Hepatocyte (in vitro differentiated cells): ENCODE results near the gene OVOL1.

Experiments used
- CTCF ChIP-seq: fragments of 200-600 bp; sonication (generic); IDR thresholded peaks from 2 replicates; pipeline ENCODE4 v1.5.1; 2016; ENCODE audit warnings: antibody characterized with exemption, mild to moderate bottlenecking; ENCODE audit not compliant: poor library complexity
- EZH2 ChIP-seq: fragments of 200-600 bp; sonication (generic); IDR thresholded peaks from 2 replicates; pipeline ENCODE4 v1.6.1; 2016; ENCODE audit warnings: antibody characterized with exemption, mild to moderate bottlenecking, borderline replicate concordance

- TF ChIP-seq EZH2 (no peak), CTCF (no peak)
Observed at GRCh38 chr11:65743681-65744025, 43.2 kb upstream of the OVOL1 start.
